Subcutaneous adipose tissue (tissue), 4 donors: Measurements from ENCODE around the gene IP6K1. TPM values are rescaled to one million over a fixed set of nuclear protein-coding genes. Genes with fewer than 3 reads are reported as not detected.

ENCODE experiments used
- CTCF ChIP-seq: fragments of 450-650 bp; IDR thresholded peaks from one replicate; pipeline ENCODE4 v1.5.1; 2016; ENCODE audit warnings: low read depth, mild to moderate bottlenecking, control low read depth, antibody characterized with exemption, moderate library complexity
- total RNA-seq, 4 donors: library from RNA; depleted of rRNA; stranded (reverse); fragments of >200 nt; gene quantifications; one replicate each; pipeline ENCODE4 v1.1.0, GENCODE V29; 2016

IP6K1 gene
- total RNA-seq, 4 donors from 2014 or later, result 25.1 to 36.7 (median 31.6) TPM

DNA sequence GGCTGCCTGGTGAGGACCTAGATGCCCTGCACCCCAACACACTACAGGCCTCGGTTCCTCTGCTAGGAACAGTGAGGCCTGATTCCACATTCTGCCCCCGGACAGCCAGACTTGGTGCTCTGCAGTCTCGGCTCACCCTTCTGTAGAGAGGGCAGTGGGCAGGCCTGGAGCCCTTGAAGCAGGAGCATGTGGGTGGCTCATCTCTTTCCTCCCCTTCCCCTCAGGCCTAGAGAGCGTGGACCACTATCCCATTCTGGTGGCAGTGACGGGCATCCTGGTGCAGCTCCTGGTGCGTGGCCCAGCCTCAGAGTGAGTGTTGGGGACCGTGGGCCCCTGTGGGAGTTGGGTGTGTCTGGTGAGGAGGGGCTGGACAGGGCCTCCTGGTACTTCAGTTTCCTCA is 70.2 kb downstream of the IP6K1 start:
- no peak for TF ChIP-seq CTCF

GRCh38 chr3:49715611-49716121 is 70.7 kb downstream of the IP6K1 start:
- TF ChIP-seq CTCF, result no peak

DNA sequence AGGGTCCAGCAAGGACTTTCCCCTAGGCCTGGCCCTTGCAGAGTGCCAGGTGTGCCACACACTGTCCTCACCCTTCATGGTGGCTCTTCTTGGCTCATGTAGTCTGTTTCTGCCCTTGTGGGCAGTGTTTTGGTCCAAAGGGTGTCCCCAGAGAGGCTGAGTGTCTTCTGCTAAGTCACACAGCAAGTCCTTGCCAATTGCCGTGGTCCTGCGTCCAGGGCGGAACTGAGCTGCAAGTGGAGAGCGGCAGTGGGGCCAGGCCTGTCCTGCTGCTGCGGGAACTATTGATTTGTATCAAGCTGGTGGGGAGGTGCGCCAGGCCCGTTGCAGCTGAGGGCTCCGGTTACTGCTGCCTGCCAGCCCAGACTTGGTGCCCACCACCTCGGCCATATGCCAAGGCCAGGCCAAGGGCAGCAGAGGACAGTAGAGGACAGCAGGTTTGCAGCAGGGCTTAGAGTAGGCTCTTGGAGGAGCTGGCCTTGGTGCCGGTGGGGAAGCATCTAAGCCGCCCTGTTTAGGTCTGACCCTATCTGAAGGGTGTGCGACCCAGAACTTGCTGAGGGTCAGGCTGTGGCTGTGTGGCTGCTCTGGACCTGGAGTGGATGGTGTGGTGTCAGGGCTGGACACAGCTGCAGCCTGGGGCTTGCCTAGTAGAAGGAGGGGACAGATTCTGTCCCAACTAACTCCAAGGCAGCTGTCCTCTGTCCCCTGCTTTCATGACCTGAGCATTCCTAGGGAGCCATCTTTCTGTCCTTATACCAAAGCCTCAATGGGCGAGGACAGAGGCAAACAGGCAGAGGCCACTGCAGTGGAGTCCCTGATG is 71.4 kb downstream of the IP6K1 start:
- no peak for TF ChIP-seq CTCF

- no peak for TF ChIP-seq CTCF
These were observed 72.8 kb downstream of the IP6K1 start for GRCh38 chr3:49713336-49714105.

DNA sequence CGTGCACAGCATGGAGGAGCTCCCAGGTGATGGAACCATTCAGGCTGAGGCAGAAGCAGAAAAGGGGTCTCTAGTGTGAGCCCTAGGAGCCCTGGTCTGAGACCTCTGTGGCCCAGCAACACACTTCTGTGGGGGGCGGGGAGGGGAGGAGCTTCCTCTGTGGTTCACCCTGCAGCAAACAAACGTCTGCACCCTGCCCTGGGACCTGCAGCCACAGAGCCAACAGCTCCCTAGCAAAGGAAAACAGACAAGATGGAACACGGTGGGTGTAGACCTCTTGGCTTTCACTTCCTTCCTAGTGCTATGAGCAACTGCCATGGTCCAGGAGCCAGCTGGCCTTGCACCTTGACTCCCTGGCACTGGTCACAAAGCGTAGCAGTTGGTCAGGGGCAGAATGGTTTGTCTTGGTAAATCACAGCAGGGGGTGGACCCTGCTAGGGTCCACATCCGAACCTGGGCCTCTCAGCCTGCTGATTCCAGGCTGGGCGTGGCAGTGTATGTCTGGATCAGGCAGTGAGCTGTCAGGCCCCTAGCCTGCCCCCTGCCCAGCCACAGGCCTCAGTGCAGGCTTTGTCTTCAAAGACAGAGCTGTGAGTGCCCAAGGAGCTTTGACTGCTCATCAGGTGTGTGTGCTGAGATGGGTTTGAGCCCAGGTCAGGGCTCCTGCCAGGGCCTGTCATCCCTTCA is 73.6 kb downstream of the IP6K1 start:
- TF ChIP-seq CTCF, result no peak

DNA sequence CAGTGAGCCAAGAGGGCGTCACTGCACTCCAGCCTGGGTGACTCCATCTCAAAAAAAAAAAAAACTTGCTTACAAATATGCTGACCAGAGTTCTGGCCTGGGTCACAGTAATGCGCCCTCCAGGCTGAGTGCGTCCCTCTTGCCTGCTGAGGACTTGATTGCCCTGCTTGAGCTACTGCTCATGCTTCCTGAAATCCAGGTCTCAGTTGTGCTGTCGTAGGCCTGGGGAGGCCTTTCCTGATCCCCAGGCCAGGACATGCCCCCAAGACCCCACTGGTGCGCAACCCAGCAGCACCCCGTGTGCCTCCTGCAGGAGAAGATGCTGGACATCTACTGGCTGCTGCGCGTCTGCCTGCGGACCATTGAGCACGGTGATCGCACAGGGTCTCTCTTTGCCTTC is 74.2 kb downstream of the IP6K1 start:
- no peak for TF ChIP-seq CTCF

GRCh38 chr3:49711489-49711888 is 74.9 kb downstream of the IP6K1 start:
- no peak for TF ChIP-seq CTCF
